Astrocyte (in vitro differentiated cells and primary cell): Measurements from ENCODE around the gene ATG13.

Experiments used
- EZH2 ChIP-seq: IDR thresholded peaks from 2 replicates; pipeline ENCODE4 v1.6.1; 2012; ENCODE audit warnings: mild to moderate bottlenecking, low read length, inconsistent platforms; ENCODE audit not compliant: insufficient read depth
- TF ChIP-seq, protein P1 (sequence below): IDR thresholded peaks from 2 replicates; pipeline ENCODE4 v1.5.1; 2011; ENCODE audit warnings: low read depth, mild to moderate bottlenecking, inconsistent platforms, low read length, moderate library complexity; ENCODE audit not compliant: insufficient read depth

DNA sequence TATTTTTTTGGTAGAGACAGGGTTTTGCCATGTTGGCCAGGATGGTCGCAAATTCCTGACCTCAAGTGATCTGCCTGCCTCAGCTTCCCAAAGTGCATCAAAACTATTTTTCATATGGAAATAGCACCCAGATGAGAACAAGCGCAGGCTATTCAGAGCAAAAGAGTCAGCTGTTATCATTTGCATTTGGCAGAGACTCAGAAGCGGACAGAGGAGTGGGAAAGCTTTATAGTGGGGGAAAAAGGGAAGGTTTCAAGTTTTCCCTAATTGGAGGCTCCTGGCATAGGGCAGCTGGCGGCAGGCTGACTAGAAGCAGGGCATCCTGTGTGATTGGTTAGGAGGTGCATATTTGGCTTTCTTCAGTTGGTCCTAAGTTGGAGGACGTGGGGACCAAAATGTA lies 20.2 kb downstream of the ATG13 start:
- TF ChIP-seq EZH2: no peak
- TF ChIP-seq, protein P1, sequence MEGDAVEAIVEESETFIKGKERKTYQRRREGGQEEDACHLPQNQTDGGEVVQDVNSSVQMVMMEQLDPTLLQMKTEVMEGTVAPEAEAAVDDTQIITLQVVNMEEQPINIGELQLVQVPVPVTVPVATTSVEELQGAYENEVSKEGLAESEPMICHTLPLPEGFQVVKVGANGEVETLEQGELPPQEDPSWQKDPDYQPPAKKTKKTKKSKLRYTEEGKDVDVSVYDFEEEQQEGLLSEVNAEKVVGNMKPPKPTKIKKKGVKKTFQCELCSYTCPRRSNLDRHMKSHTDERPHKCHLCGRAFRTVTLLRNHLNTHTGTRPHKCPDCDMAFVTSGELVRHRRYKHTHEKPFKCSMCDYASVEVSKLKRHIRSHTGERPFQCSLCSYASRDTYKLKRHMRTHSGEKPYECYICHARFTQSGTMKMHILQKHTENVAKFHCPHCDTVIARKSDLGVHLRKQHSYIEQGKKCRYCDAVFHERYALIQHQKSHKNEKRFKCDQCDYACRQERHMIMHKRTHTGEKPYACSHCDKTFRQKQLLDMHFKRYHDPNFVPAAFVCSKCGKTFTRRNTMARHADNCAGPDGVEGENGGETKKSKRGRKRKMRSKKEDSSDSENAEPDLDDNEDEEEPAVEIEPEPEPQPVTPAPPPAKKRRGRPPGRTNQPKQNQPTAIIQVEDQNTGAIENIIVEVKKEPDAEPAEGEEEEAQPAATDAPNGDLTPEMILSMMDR: no peak
